ENCODE data around the gene ZNF296.

DNA sequence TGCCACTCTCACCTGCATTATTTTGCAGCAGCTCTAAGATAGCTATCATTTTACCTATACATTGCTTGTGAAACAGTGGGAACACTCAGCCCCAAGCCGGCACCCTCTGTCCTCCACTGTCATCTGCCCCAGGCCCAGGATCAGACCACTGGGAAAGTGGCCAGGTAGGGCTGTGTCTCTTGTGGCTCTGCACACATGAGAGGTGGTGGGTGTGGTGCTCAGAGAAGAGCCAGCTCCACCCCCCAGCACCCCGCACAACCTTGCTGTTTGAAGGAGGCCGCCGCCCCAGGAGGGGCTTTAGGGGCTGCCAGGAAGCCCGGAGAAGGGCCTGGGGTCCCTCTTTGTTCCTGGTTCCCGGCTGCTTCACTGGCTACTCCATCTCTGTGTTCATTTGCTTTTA lies 43.3 kb upstream of the ZNF296 start:
- TF ChIP-seq, protein P1, sequence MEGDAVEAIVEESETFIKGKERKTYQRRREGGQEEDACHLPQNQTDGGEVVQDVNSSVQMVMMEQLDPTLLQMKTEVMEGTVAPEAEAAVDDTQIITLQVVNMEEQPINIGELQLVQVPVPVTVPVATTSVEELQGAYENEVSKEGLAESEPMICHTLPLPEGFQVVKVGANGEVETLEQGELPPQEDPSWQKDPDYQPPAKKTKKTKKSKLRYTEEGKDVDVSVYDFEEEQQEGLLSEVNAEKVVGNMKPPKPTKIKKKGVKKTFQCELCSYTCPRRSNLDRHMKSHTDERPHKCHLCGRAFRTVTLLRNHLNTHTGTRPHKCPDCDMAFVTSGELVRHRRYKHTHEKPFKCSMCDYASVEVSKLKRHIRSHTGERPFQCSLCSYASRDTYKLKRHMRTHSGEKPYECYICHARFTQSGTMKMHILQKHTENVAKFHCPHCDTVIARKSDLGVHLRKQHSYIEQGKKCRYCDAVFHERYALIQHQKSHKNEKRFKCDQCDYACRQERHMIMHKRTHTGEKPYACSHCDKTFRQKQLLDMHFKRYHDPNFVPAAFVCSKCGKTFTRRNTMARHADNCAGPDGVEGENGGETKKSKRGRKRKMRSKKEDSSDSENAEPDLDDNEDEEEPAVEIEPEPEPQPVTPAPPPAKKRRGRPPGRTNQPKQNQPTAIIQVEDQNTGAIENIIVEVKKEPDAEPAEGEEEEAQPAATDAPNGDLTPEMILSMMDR (IDR thresholded peaks at IDR 0.05) = no peak
- TF ChIP-seq ZNF232 (CRISPR knock-in tag; IDR thresholded peaks at IDR 0.05) = no peak
